Lower leg skin (tissue), 3 donors: ENCODE results near the gene ATG16L2.

ENCODE experiments used
- POLR2A ChIP-seq, 2 donors: fragments of 450-650 bp; IDR thresholded peaks; one replicate each; pipeline ENCODE4 v1.6.1; 2016 to 2017; ENCODE audit warnings: antibody characterized with exemption in 2 of 2, mild to moderate bottlenecking in 1 of 2, moderate library complexity in 1 of 2
- TF ChIP-seq, protein P1 (sequence below), 3 donors: fragments of 450-650 bp; IDR thresholded peaks; one replicate each; pipeline ENCODE4 v1.5.1; 2016; ENCODE audit warnings: antibody characterized with exemption in 3 of 3, mild to moderate bottlenecking in 3 of 3, moderate library complexity in 2 of 3

DNA sequence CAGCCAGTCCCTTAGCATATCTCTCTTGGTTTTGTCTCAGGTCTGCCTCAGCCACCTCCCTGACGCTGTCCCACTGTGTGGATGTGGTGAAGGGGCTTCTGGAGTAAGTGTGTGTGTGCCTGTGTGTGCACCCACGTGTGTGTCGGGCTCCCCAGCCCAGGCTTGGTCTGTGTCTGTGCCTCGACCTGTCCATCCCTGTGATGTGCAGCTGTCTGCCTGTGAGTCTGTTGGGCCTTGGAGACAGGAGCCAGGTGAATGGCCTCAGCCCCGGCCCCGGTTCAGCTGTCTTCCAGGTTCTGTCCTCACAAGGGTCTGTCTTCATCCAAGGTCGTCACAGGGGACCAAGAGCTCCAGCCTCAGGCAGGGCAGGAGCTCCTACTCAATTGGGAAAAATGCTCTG lies 9.8 kb downstream of the ATG16L2 start:
- TF ChIP-seq, protein P1, sequence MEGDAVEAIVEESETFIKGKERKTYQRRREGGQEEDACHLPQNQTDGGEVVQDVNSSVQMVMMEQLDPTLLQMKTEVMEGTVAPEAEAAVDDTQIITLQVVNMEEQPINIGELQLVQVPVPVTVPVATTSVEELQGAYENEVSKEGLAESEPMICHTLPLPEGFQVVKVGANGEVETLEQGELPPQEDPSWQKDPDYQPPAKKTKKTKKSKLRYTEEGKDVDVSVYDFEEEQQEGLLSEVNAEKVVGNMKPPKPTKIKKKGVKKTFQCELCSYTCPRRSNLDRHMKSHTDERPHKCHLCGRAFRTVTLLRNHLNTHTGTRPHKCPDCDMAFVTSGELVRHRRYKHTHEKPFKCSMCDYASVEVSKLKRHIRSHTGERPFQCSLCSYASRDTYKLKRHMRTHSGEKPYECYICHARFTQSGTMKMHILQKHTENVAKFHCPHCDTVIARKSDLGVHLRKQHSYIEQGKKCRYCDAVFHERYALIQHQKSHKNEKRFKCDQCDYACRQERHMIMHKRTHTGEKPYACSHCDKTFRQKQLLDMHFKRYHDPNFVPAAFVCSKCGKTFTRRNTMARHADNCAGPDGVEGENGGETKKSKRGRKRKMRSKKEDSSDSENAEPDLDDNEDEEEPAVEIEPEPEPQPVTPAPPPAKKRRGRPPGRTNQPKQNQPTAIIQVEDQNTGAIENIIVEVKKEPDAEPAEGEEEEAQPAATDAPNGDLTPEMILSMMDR (IDR thresholded peaks at IDR 0.05): no peak
- TF ChIP-seq POLR2A (IDR thresholded peaks at IDR 0.05): no peak
